T-cell (primary cell): Measurements from ENCODE around the gene BGN. TPM values are rescaled to one million over a fixed set of nuclear protein-coding genes. Genes with fewer than 3 reads are reported as not detected.

Source experiments
- ATAC-seq, 4 experiments: fragments of 200-7000 bp in 3 of 4; fragments of 150-1000 bp in 1 of 4; cut with Tn5 transposase; replicated peaks in 1 of 4; 1 replicate in 3 of 4; 2 replicates in 1 of 4; pipeline ENCODE4 v1.10.0; 2021; ENCODE audit warnings: moderate library complexity in 3 of 4, mild to moderate bottlenecking in 2 of 4, moderate number of reproducible peaks in 1 of 4
- CTCF ChIA-PET, 2 donors: fragments of 300-600 bp; sonication (Branson Sonifier 250); formaldehyde crosslinking; loops; one replicate each; lab custom pipeline; 2022; ENCODE audit warnings: antibody characterized with exemption in 2 of 2; lab: Charles Lee
- POLR2A ChIA-PET, 2 donors: fragments of 300-600 bp; sonication (Branson Sonifier 250); formaldehyde crosslinking; loops; one replicate each; lab custom pipeline; 2022; ENCODE audit warnings: antibody characterized with exemption in 2 of 2; lab: Charles Lee
- DNase-seq, 35 experiments: peaks; one replicate each; pipeline versions ENCODE4 v3.0.0 to v3.0.0-alpha.2; 2013 to 2023
- H3K27ac ChIP-seq: one replicate; pipeline ENCODE4 v1.5.1; 2013; ENCODE audit warnings: low read length
- H3K27me3 ChIP-seq, 2 experiments: replicated peaks in 1 of 2; 1 replicate in 1 of 2; 2 replicates in 1 of 2; pipeline versions ENCODE4 v1.6.1 to v1.7.0; 2013; ENCODE audit warnings: low read length in 1 of 2, mixed read lengths in 1 of 2; ENCODE audit not compliant: control insufficient read depth in 2 of 2, insufficient read depth in 2 of 2; ENCODE audit errors: extremely low read depth in 1 of 2
- H3K36me3 ChIP-seq, 2 donors: 1 replicate in 1 of 2; 2 replicates in 1 of 2; pipeline versions ENCODE4 v1.6.1 to v1.7.0; 2013; ENCODE audit warnings: low read length in 1 of 2; ENCODE audit not compliant: control insufficient read depth in 2 of 2, insufficient read depth in 1 of 2; ENCODE audit errors: extremely low read depth in 1 of 2
- H3K4me1 ChIP-seq, 2 experiments: 1 replicate in 1 of 2; 2 replicates in 1 of 2; pipeline versions ENCODE4 v1.6.1 to v1.7.0; 2013; ENCODE audit warnings: low read length in 2 of 2, mixed read lengths in 1 of 2; ENCODE audit not compliant: insufficient read depth in 2 of 2, control insufficient read depth in 1 of 2; ENCODE audit errors: extremely low read depth in 1 of 2
- H3K4me3 ChIP-seq, 2 donors: 1 replicate in 1 of 2; 2 replicates in 1 of 2; pipeline versions ENCODE4 v1.5.1 to v1.7.0; 2013; ENCODE audit warnings: mild to moderate bottlenecking in 2 of 2, low read length in 1 of 2, moderate library complexity in 1 of 2; ENCODE audit not compliant: control insufficient read depth in 1 of 2; ENCODE audit errors: extremely low read depth in 1 of 2
- H3K9me3 ChIP-seq: 2 replicates; pipeline ENCODE4 v1.7.0; 2013
- H3K27ac Mint-ChIP-seq, 2 donors: one replicate each; pipeline ENCODE4 v1.8.0; 2020 to 2021; ENCODE audit warnings: mild to moderate bottlenecking in 2 of 2, mixed read lengths in 2 of 2
- H3K27me3 Mint-ChIP-seq, 2 donors: one replicate each; pipeline ENCODE4 v1.8.0; 2021 to 2022; ENCODE audit warnings: mixed read lengths in 2 of 2
- H3K36me3 Mint-ChIP-seq: one replicate; pipeline ENCODE4 v1.8.0; 2021; ENCODE audit warnings: mixed read lengths
- H3K4me1 Mint-ChIP-seq, 3 donors: one replicate each; pipeline ENCODE4 v1.8.0; 2020 to 2022; ENCODE audit warnings: mixed read lengths in 3 of 3, mild to moderate bottlenecking in 1 of 3
- H3K4me3 Mint-ChIP-seq, 3 donors: one replicate each; pipeline ENCODE4 v1.8.0; 2020 to 2022; ENCODE audit warnings: mild to moderate bottlenecking in 3 of 3, mixed read lengths in 3 of 3, moderate library complexity in 3 of 3
- H3K9me3 Mint-ChIP-seq, 3 donors: one replicate each; pipeline ENCODE4 v1.8.0; 2020 to 2022; ENCODE audit warnings: mixed read lengths in 3 of 3
- WGBS: methylation state at CpG from one replicate; pipeline ENCODE4 v1.1.5; 2013; ENCODE audit warnings: missing lambda C conversion rate; ENCODE audit not compliant: insufficient coverage; 5-methylcytosine and 5-hydroxymethylcytosine counted together
- total RNA-seq, 35 experiments: library from RNA in 6 of 35; stranded (reverse) in 6 of 35; fragments of 120-200 nt in 1 of 35; gene quantifications; one replicate each; pipeline versions ENCODE4 v1.2.1 to v1.2.4 and lab custom pipeline; 2013 to 2026

BGN gene
- total RNA-seq, 5 donors from 2014 or later (not counting 1 experiment from before 2014, with no cell fraction given): 0.25 to 0.70 (median 0.30) TPM; not detected in 2

DNA sequence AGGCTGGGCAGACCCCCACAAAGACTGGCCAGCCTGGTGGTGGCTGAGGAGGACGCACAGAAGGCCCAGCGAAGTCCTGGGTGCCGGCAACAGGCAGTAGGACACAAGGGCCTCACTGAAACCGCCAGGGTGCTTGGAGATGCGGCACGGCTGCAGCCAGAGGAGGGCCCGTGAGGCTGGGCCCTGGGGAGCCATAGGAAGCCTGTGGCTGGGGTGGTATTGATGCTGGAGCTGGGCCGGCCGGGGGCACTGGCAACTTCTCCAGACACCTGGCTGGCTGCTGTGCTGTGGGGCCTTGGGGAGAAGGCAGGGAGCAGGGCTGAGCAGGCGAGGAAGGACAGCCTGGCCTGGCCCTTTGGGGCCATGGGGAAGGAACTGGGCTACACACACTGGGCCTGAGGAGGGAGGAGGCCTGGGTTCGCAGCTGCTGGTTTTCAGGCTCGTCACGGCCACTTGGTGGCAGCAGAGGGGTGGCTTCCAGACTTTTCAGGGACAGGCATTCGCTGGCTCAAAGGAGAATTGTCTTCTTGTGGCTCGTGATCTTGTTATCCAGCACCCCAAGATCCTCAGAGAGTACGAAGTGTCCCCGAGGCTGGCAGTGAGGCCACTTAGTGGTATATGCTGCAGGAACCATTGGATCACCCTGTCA lies 59.9 kb downstream of the BGN start:
- 65% methylated on average over 7 of the region's 17 CpGs for WGBS
- Mint-ChIP-seq H3K9me3 (no peaks in the 10 kb centered on the region), H3K27me3 (peaks cover 0 to 28% of the 10 kb centered on the region in 2 donors), H3K4me1 (peaks cover 0 to 5% (median 0%) of the 10 kb centered on the region in 3 donors), H3K4me3 (no peak overlapping the region), H3K27ac (no peak overlapping the region), H3K36me3 (no peaks in the 10 kb centered on the region)
- peak; percentile 22 to 72 (median 48) for DNase-seq
- Histone ChIP-seq H3K36me3 (no peaks in the 10 kb centered on the region), H3K27ac (no peak overlapping the region), H3K4me3 (no peak overlapping the region), H3K9me3 (no peaks in the 10 kb centered on the region), H3K27me3 (peaks cover 2 to 10% of the 10 kb centered on the region in 2 experiments), H3K4me1 (peaks cover 0 to 6% of the 10 kb centered on the region in 2 experiments)
- ChIA-PET POLR2A (no interaction called here), CTCF (interaction anchor here (1.9 to 2.7 kb wide), 2 partner anchors 112 to 113 kb away, joined by 8 to 12 read pairs; no protein-coding TSS in a partner anchor)
- ATAC-seq: peak; percentile 50 to 77 (median 68)

DNA sequence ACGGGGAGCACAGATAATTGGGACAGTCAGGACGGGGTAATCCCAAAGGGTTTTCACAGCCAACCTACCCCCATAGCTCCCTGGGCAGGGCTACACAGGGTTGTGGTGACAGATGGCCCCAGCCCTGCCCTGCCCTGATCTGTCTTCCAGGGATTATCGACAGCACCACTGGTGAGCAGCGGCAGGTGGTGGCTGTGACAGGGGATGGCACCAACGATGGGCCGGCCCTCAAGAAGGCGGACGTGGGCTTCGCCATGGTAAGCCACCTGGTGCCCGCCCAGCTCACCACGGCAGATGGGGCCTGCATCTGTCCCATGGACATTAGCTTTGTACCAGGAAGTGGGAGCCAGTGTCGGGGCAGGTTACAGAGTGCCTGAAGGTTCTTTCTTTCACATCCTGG lies 62.0 kb downstream of the BGN start:
- no peaks in the 10 kb centered on the region for H3K9me3 ChIP-seq
- peaks cover 0 to 23% of the 10 kb centered on the region in 2 donors for H3K27me3 Mint-ChIP-seq
- H3K4me1 ChIP-seq: peaks cover 0 to 9% of the 10 kb centered on the region in 2 experiments
- POLR2A ChIA-PET: no interaction called here
- no peak overlapping the region for H3K27ac ChIP-seq
- peaks cover 0 to 5% (median 0%) of the 10 kb centered on the region in 3 donors for H3K4me1 Mint-ChIP-seq
- 81% methylated on average over 5 of the region's 12 CpGs for WGBS
- no peaks in the 10 kb centered on the region for H3K36me3 ChIP-seq
- H3K9me3 Mint-ChIP-seq: no peaks in the 10 kb centered on the region
- DNase-seq (no peak), ATAC-seq (no peak)
- CTCF ChIA-PET: interaction anchor here (1.1 to 1.5 kb wide), 2 partner anchors 18 to 92 kb away, joined by 3 read pairs; no protein-coding TSS in a partner anchor
- H3K4me3 Mint-ChIP-seq: no peak overlapping the region
- peaks cover 0 to 16% of the 10 kb centered on the region in 2 experiments for H3K27me3 ChIP-seq
- H3K4me3 ChIP-seq: no peak overlapping the region
- no peaks in the 10 kb centered on the region for H3K36me3 Mint-ChIP-seq
- no peak overlapping the region for H3K27ac Mint-ChIP-seq

DNA sequence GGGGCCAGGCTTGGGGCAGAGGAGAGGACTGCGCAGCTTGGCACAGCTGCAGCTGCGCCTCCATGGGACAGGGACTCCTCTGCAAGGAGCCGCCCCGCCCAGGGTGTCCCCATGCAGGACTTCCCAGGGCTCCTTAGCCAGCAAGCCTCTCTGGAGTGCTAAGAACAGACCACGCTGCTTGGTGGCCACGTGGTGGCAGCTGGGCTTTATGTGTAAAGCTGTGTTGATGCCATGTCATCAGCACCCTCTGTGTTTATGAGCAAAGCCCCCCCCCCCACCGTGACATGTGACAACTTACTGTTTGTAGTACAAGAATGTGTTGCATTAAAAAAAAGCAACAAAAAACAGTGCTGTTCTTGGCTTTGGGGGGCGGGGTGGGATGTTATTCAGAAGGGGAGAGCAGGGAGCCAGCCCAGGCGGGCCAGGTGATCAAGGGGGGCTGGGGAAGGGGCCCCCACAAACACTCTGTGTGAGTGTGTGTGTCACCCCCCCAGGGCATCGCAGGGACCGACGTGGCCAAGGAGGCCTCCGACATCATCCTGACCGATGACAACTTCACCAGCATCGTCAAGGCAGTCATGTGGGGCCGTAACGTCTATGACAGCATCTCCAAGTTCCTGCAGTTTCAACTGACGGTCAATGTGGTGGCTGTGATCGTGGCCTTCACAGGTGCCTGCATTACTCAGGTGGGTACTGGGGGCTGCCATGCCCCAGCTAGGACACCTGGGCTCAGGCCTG lies 63.0 kb downstream of the BGN start:
- H3K27ac Mint-ChIP-seq: no peak overlapping the region
- CTCF ChIA-PET: interaction anchor here in 1 of 2 donors (1.5 kb wide), 1 partner anchor 91 kb away, joined by 3 read pairs; no protein-coding TSS in a partner anchor

More for the DNA sequence above, 63.0 kb downstream of the BGN start:
- H3K4me1 ChIP-seq: peaks cover 0 to 9% of the 10 kb centered on the region in 2 experiments
- peaks cover 0 to 16% of the 10 kb centered on the region in 2 experiments for H3K27me3 ChIP-seq
- Mint-ChIP-seq H3K9me3 (no peaks in the 10 kb centered on the region), H3K27me3 (peaks cover 0 to 16% of the 10 kb centered on the region in 2 donors), H3K4me1 (peaks cover 0 to 5% (median 0%) of the 10 kb centered on the region in 3 donors), H3K36me3 (no peaks in the 10 kb centered on the region), H3K4me3 (no peak overlapping the region)
- DNase-seq (no peak), ATAC-seq (no peak)
- H3K9me3 ChIP-seq: no peaks in the 10 kb centered on the region
- no peak overlapping the region for H3K4me3 ChIP-seq
- H3K27ac ChIP-seq: no peak overlapping the region
- 91% methylated on average over 6 of the region's 19 CpGs for WGBS
- POLR2A ChIA-PET: no interaction called here
- H3K36me3 ChIP-seq: no peaks in the 10 kb centered on the region

Other genes with a start within 250 kb of the BGN start
- gene PNMA6F, start 173.2 kb upstream of the BGN start, total RNA-seq: not detected
- gene ZNF275, start 160.8 kb upstream of the BGN start, total RNA-seq: 10 to 100 TPM; 14.4 to 17.6 (median 17.0) TPM
- not detected for gene PNMA6E, start 93.6 kb upstream of the BGN start, total RNA-seq
- 1 to 10 TPM in 3 of 5 donors, under 1 TPM in 2; 0.60 to 1.4 (median 1.2) TPM for gene ZFP92, start 83.5 kb upstream of the BGN start, total RNA-seq
- 1 to 10 TPM; 2.4 to 6.3 (median 5.4) TPM for gene TREX2, start 48.9 kb upstream of the BGN start, total RNA-seq
- gene HAUS7, start 24.4 kb upstream of the BGN start, total RNA-seq: 10 to 100 TPM; 30.7 to 58.4 (median 48.6) TPM
- under 1 TPM in 1 of 5 donors, not detected in 4; 0.13 TPM for gene ATP2B3, start 22.7 kb downstream of the BGN start, total RNA-seq
- 10 to 100 TPM; 12.5 to 29.8 (median 25.5) TPM for gene CCNQ, start 104.2 kb downstream of the BGN start, total RNA-seq
- gene DUSP9, start 152.2 kb downstream of the BGN start, total RNA-seq: under 1 TPM in 2 of 5 donors, not detected in 3; 0.13 to 0.19 TPM
- gene PNCK, start 178.8 kb downstream of the BGN start, total RNA-seq: 1 to 10 TPM in 1 of 5 donors, not detected in 4; 1.0 TPM
- 1 to 10 TPM in 4 of 5 donors, under 1 TPM in 1; 0.89 to 2.3 (median 1.9) TPM for gene SLC6A8, start 192.9 kb downstream of the BGN start, total RNA-seq
- 100 to 1,000 TPM in 4 of 5 donors, 10 to 100 TPM in 1; 90.1 to 124 (median 107) TPM for gene BCAP31, start 229.4 kb downstream of the BGN start, total RNA-seq
- 10 to 100 TPM in 1 of 5 donors, 1 to 10 TPM in 4; 6.9 to 10.7 (median 7.9) TPM for gene ABCD1, start 229.9 kb downstream of the BGN start, total RNA-seq